K562 (cell line): ENCODE measurements around the gene CDC14A. TPM values are rescaled to one million over a fixed set of nuclear protein-coding genes. Genes with fewer than 3 reads are reported as not detected.
A peak's percentile ranks its signal among the peaks of the same experiment; 100 is the strongest.
"Not testable (repeated sequence)": the region's sequence is repeated elsewhere in the genome, so short reads cannot be mapped to it uniquely, and the experiment has no call there.

Source experiments
- ATAC-seq: fragments of 200-7000 bp; cut with Tn5 transposase; 3 replicates; pipeline ENCODE4 v1.9.1; 2020; ENCODE audit warnings: moderate library complexity
- BruUV-seq: library from RNA; stranded (reverse); fragments of 400-500 nt; replicated peaks from 2 replicates; lab custom pipeline; 2021; lab: Mats Ljungman, UMichigan
- CTCF ChIA-PET: fragments of 300-600 bp; formaldehyde crosslinking; extraction: SDS; loops from one replicate; lab custom pipeline; 2021; ENCODE audit warnings: low intra/inter-chr PET ratio; lab: Yijun Ruan, JAX
- POLR2A ChIA-PET: fragments of 300-600, 350-650 bp; sonication (Branson Sonifier 250); formaldehyde crosslinking; extraction: SDS; loops from one replicate; lab custom pipeline; 2021; ENCODE audit warnings: antibody characterized with exemption, inconsistent platforms; lab: Yijun Ruan, JAX
- DNase-seq, 4 experiments: peaks; one replicate each; pipeline versions ENCODE4 v3.0.0 to v3.0.0-alpha.2; 2011 to 2018; ENCODE audit warnings: low spot score in 3 of 4, mixed read lengths in 3 of 4; ENCODE audit errors: extremely low read depth in 1 of 4
- FAIRE-seq: peaks from 2 replicates; lab custom pipeline; 2011; peaks lifted over from hg19 to GRCh38; lab: Jason Lieb, UNC
- H2AFZ ChIP-seq: 2 replicates; pipeline ENCODE4 v1.6.0; 2011; ENCODE audit warnings: low read depth, low read length, control low read depth, inconsistent platforms
- H3K27ac ChIP-seq: fragments of 200-600 bp; 3 replicates; pipeline ENCODE4 v1.8.0; 2011; ENCODE audit warnings: low read depth, mild to moderate bottlenecking, control low read depth, inconsistent platforms, low read length, moderate library complexity, mixed read lengths; ENCODE audit errors: extremely low read depth
- H3K27me3 ChIP-seq, 2 experiments: fragments of 300-600 bp in 1 of 2; 2 replicates in 1 of 2; 3 replicates in 1 of 2; pipeline versions ENCODE4 v1.6.0 to v1.8.0; 2011; ENCODE audit warnings: inconsistent platforms in 2 of 2, low read length in 2 of 2, mild to moderate bottlenecking in 1 of 2, mixed read lengths in 1 of 2, moderate library complexity in 1 of 2; ENCODE audit not compliant: control insufficient read depth in 2 of 2, insufficient read depth in 2 of 2
- H3K36me3 ChIP-seq: fragments of 300-600 bp; 3 replicates; pipeline ENCODE4 v1.8.0; 2011; ENCODE audit warnings: mild to moderate bottlenecking, low read length, inconsistent platforms; ENCODE audit not compliant: control insufficient read depth, insufficient read depth
- H3K4me1 ChIP-seq, 2 experiments: fragments of 200-600 bp in 1 of 2; replicated peaks in 1 of 2; 2 replicates in 1 of 2; 3 replicates in 1 of 2; pipeline versions ENCODE4 v1.5.1 to v1.8.0; 2011; ENCODE audit warnings: inconsistent platforms in 2 of 2, low read length in 2 of 2, mild to moderate bottlenecking in 1 of 2, mixed read lengths in 1 of 2, moderate library complexity in 1 of 2; ENCODE audit not compliant: control insufficient read depth in 2 of 2, insufficient read depth in 2 of 2
- H3K4me2 ChIP-seq: 2 replicates; pipeline ENCODE4 v1.6.1; 2011; ENCODE audit warnings: low read length, control low read depth, inconsistent platforms, mixed read lengths; ENCODE audit not compliant: insufficient read depth
- H3K4me3 ChIP-seq: fragments of 200-600 bp; sonication (generic), shearing (Covaris generic); 2 replicates; pipeline ENCODE4 v1.5.1; 2016; ENCODE audit warnings: control low read depth, inconsistent platforms
- H3K79me2 ChIP-seq: fragments of 200-600 bp; 3 replicates; pipeline ENCODE4 v1.8.0; 2011; ENCODE audit warnings: low read length, inconsistent platforms; ENCODE audit not compliant: control insufficient read depth, insufficient read depth
- H3K9ac ChIP-seq, 2 experiments: 2 replicates each; pipeline versions ENCODE4 v1.6.0 to v1.6.1; 2011; ENCODE audit warnings: low read depth in 2 of 2, low read length in 2 of 2, control low read depth in 1 of 2, inconsistent platforms in 1 of 2, mild to moderate bottlenecking in 1 of 2, mixed read lengths in 1 of 2; ENCODE audit not compliant: insufficient read depth in 1 of 2
- H3K9me1 ChIP-seq: one replicate; pipeline ENCODE4 v1.6.0; 2011; ENCODE audit warnings: inconsistent platforms, mild to moderate bottlenecking, low read length, moderate library complexity; ENCODE audit not compliant: control insufficient read depth, insufficient read depth
- H3K9me3 ChIP-seq: replicated peaks from 2 replicates; pipeline ENCODE4 v1.5.1; 2011; ENCODE audit warnings: low read depth, low read length, inconsistent platforms; ENCODE audit not compliant: control insufficient read depth, insufficient read depth
- H4K20me1 ChIP-seq: replicated peaks from 2 replicates; pipeline ENCODE4 v1.6.1; 2011; ENCODE audit warnings: low read length, inconsistent platforms, mixed read lengths; ENCODE audit not compliant: control insufficient read depth, insufficient read depth
- ARID1B ChIP-seq: fragments of 450-650 bp; IDR thresholded peaks from 2 replicates; pipeline ENCODE4 v1.6.1; 2016; ENCODE audit warnings: antibody characterized with exemption, mild to moderate bottlenecking, inconsistent platforms
- CBFA2T2 ChIP-seq: fragments of 450-650 bp; conservative IDR thresholded peaks from 2 replicates; pipeline ENCODE4 v1.6.1; 2017; ENCODE audit warnings: mild to moderate bottlenecking
- CBFA2T3 ChIP-seq: fragments of 450-650 bp; IDR thresholded peaks from 2 replicates; pipeline ENCODE4 v1.6.1; 2017
- DPF2 ChIP-seq: fragments of 450-650 bp; IDR thresholded peaks from 2 replicates; pipeline ENCODE4 v1.6.1; 2016
- EP300 ChIP-seq: IDR thresholded peaks from 2 replicates; pipeline ENCODE4 v1.6.1; 2012; ENCODE audit warnings: low read length, improper control_type of control experiment
- NCOR1 ChIP-seq: fragments of 450-650 bp; IDR thresholded peaks from 2 replicates; pipeline ENCODE4 v1.6.1; 2016; ENCODE audit warnings: mild to moderate bottlenecking, moderate library complexity
- POLR2AphosphoS5 ChIP-seq: IDR thresholded peaks from 2 replicates; pipeline ENCODE4 v1.6.1; 2011; ENCODE audit warnings: mild to moderate bottlenecking, low read depth, low read length, moderate library complexity; ENCODE audit not compliant: control insufficient read depth, insufficient read depth
- SMARCA4 ChIP-seq: fragments of 450-650 bp; IDR thresholded peaks from 2 replicates; pipeline ENCODE4 v1.6.1; 2016
- SMARCE1 ChIP-seq: fragments of 450-650 bp; IDR thresholded peaks from 2 replicates; pipeline ENCODE4 v1.7.1; 2016; ENCODE audit warnings: mild to moderate bottlenecking
- SOX6 ChIP-seq: fragments of 450-650 bp; IDR thresholded peaks from 2 replicates; pipeline ENCODE4 v1.6.1; 2014; ENCODE audit warnings: mild to moderate bottlenecking
- TAL1 ChIP-seq: fragments of 450-650 bp; IDR thresholded peaks from 2 replicates; pipeline ENCODE4 v1.6.1; 2016; ENCODE audit warnings: mild to moderate bottlenecking
- TCF3 ChIP-seq: sonication (generic); formaldehyde crosslinking; IDR thresholded peaks from 2 replicates; pipeline ENCODE4 v1.4.0; 2020; ENCODE audit warnings: mild to moderate bottlenecking, missing genetic modification reagents
- TEAD4 ChIP-seq, 2 experiments: sonication (generic) in 1 of 2; formaldehyde crosslinking in 1 of 2; IDR thresholded peaks; 2 replicates each; pipeline versions ENCODE4 v1.6.1 to v1.8.0; 2012 to 2022; ENCODE audit warnings: borderline replicate concordance in 1 of 2, inconsistent platforms in 1 of 2, low read length in 1 of 2, mild to moderate bottlenecking in 1 of 2, missing genetic modification reagents in 1 of 2
- ZEB2 ChIP-seq: fragments of 450-650 bp; IDR thresholded peaks from 2 replicates; pipeline ENCODE4 v1.6.1; 2016
- ZNF384 ChIP-seq: IDR thresholded peaks from 2 replicates; pipeline ENCODE4 v1.6.1; 2012; ENCODE audit warnings: low read depth, low read length, improper control_type of control experiment
- WGBS: fragments of 100-300 bp; shearing (Covaris generic); methylation state at CpG from one replicate; pipeline ENCODE4 v1.1.6; 2016; ENCODE audit warnings: low coverage, mixed read lengths; ENCODE audit not compliant: insufficient coverage; ENCODE audit errors: missing lambda C conversion rate; 5-methylcytosine and 5-hydroxymethylcytosine counted together
- in situ Hi-C: fragments of 300-500 bp; cut with MboI; formaldehyde crosslinking; loops from 4 replicates; pipeline ENCODE4 v1.15.0; 2018; ENCODE audit warnings: inconsistent platforms, mixed read lengths
- intact Hi-C: fragments of 100-400 bp; cut with micrococcal nuclease; formaldehyde crosslinking; loops from 2 replicates; pipeline ENCODE4 v1.14.2; 2022
- polyA plus RNA-seq, 8 experiments: library from polyadenylated mRNA; depleted of rRNA in 4 of 8; stranded (reverse) in 5 of 8; unstranded in 3 of 8; fragments of >200 nt; fragmentation: Nextera tagmentation in 2 of 8; fragmentation: Illumina TruSeq in 1 of 8; extraction: Ambion mirVana in 2 of 8; extraction: Trizol in 1 of 8; gene quantifications; 2 replicates each; pipeline versions ENCODE4 v1.2.1 to v1.2.3, GENCODE V29; 2011 to 2014; ENCODE audit warnings: inconsistent platforms in 1 of 8, missing spikeins in 1 of 8
- total RNA-seq, 7 experiments: library from RNA; depleted of rRNA in 6 of 7; stranded (reverse); fragments of >200 nt in 6 of 7; fragmentation: Illumina TruSeq in 2 of 7; extraction: Trizol in 2 of 7; gene quantifications; 2 replicates each; pipeline versions ENCODE4 v1.2.1 to v1.2.3, GENCODE V29; 2011 to 2021; ENCODE audit warnings: low replicate concordance in 1 of 7

Gene CDC14A
- total and polyA plus RNA-seq, 9 of the 15 experiments (the other 6 are each of a cell fraction or from before 2014, with no cell fraction given) = 17.0 to 74.3 (median 33.4) TPM

- TF ChIP-seq ZEB2 = peak; percentile 44; the same call in 1 of the 2 replicates
- peak; percentile 52 for TF ChIP-seq TEAD4 (IDR thresholded peaks at IDR 0.05; ENCODE audit: low read length)
- H3K79me2 ChIP-seq; H3K9me3 ChIP-seq; H3K4me2 ChIP-seq; H3K36me3 ChIP-seq; H3K4me3 ChIP-seq; BruUV-seq; H2AFZ ChIP-seq; H3K27ac ChIP-seq; in situ Hi-C loops; H4K20me1 ChIP-seq; H3K9me1 ChIP-seq; H3K27me3 ChIP-seq; CTCF ChIA-PET; intact Hi-C loops; ATAC-seq; FAIRE-seq; H3K9ac ChIP-seq; TF ChIP-seq TEAD4 (CRISPR knock-in tag; IDR thresholded peaks at IDR 0.05; ENCODE audit: borderline replicate concordance): not testable (repeated sequence)
- TF ChIP-seq ZNF384 = peak; percentile 87
- peak; percentile 49; the same call in 1 of the 2 replicates for TF ChIP-seq TAL1
- peak; percentile 67 for TF ChIP-seq CBFA2T2
- peak; percentile 13; the same call in 1 of the 2 replicates for TF ChIP-seq NCOR1
- TF ChIP-seq ARID1B = peak; percentile 64
- peak; percentile 59 for TF ChIP-seq TCF3 (CRISPR knock-in tag)
- peak; percentile 48; the same call in 1 of the 2 replicates for TF ChIP-seq SOX6
- TF ChIP-seq POLR2AphosphoS5 = 0 out of 2 replicates have a peak, but pooled peaks have one; percentile 40
- TF ChIP-seq SMARCA4 = peak; percentile 53
- peak; percentile 43; the same call in 1 of the 2 replicates for TF ChIP-seq EP300
- TF ChIP-seq SMARCE1 = 0 out of 2 replicates have a peak, but pooled peaks have one; percentile 32
- peak; percentile 67 for TF ChIP-seq DPF2
- TF ChIP-seq CBFA2T3 = peak; percentile 83
- peak in 1 of 4 experiments; percentile 53 for DNase-seq
- POLR2A ChIA-PET = interaction anchor here (3.5 kb wide), 1 partner anchor 11 kb away, joined by 17 read pairs; no protein-coding TSS in a partner anchor
- peaks cover 12 to 51% of the 10 kb centered on the region in 2 experiments; a peak in 3 of 5 replicates for H3K4me1 ChIP-seq
- 39% methylated on average over 3 of the region's 5 CpGs for WGBS
Measured at GRCh38 chr1:100337878-100338277, 14.4 kb upstream of the CDC14A start.
